Stimulated activated naive CD8-positive, alpha-beta T cell treated with anti-CD3 and anti-CD28 coated beads, Interleukin-15, amount 100 ng/mL, for 72 hours (primary cell): ENCODE data around the gene ASPRV1.
"Not testable (repeated sequence)": the region's sequence is repeated elsewhere in the genome, so short reads cannot be mapped to it uniquely, and the experiment has no call there.

ENCODE experiments used
- ATAC-seq: fragments of 150-1000 bp; cut with Tn5 transposase; 2 replicates; pipeline ENCODE4 v1.10.0; 2021; ENCODE audit warnings: mild to moderate bottlenecking, moderate library complexity
- DNase-seq, 2 donors: peaks; one replicate each; pipeline ENCODE4 v3.0.0; 2021 to 2022
- H3K27ac Mint-ChIP-seq, 2 donors: one replicate each; pipeline ENCODE4 v1.8.0; 2022; ENCODE audit warnings: mild to moderate bottlenecking in 2 of 2, mixed read lengths in 2 of 2, moderate library complexity in 2 of 2
- H3K27me3 Mint-ChIP-seq: one replicate; pipeline ENCODE4 v1.8.0; 2022; ENCODE audit warnings: mixed read lengths
- H3K4me1 Mint-ChIP-seq: one replicate; pipeline ENCODE4 v1.8.0; 2022; ENCODE audit warnings: mild to moderate bottlenecking, mixed read lengths
- H3K4me3 Mint-ChIP-seq, 2 donors: one replicate each; pipeline ENCODE4 v1.8.0; 2022; ENCODE audit warnings: mild to moderate bottlenecking in 2 of 2, mixed read lengths in 2 of 2, moderate library complexity in 1 of 2
- H3K9me3 Mint-ChIP-seq, 2 donors: one replicate each; pipeline ENCODE4 v1.8.0; 2022; ENCODE audit warnings: mixed read lengths in 2 of 2

The ASPRV1 gene

DNA sequence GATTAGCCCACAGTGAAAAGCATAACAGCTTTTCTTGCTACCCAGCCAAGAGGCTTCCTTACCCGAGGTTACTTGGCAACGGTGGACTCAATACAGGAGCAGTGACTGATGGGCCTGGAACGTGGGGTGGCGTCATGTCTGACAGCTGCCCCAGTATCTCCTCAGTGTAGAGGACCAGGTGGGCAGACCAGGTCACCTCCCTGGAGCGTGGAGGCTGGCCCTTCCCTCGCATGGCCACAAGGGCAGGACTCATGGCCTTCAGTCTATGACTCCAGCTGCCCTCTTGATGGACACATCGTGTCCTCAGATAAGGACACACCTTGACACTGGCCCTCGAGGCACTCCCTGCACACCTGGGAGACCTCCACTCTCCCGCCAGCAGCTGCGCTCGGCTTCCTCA lies 6.4 kb downstream of the ASPRV1 start:
- peaks cover 8% of the 10 kb centered on the region for H3K4me1 Mint-ChIP-seq
- H3K9me3 Mint-ChIP-seq = no peaks in the 10 kb centered on the region
- H3K4me3 Mint-ChIP-seq = no peak overlapping the region
- ATAC-seq (no peak), DNase-seq (no peak)
- H3K27me3 Mint-ChIP-seq = peaks cover 8% of the 10 kb centered on the region
- no peak overlapping the region for H3K27ac Mint-ChIP-seq

DNA sequence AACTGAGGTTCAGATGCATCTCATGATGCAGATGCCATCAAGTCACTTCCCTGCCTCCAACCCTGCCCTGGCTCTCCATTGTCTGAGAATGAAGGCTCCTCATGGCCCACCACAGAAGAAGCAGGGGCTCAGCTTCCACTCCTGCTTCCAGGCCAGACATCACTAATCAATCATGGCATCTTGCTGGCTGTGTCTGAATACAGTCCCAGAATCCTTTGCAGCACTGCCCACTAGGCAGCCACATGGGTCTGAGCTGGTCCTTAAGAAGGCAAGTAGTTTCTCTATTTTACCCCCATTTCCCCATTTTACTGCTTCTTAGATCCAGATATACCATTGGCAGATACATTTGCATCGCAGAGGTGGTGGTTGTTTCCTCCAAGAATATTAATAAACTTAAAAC lies 7.3 kb downstream of the ASPRV1 start:
- DNase-seq = no peak
- Mint-ChIP-seq H3K4me3 (no peak overlapping the region), H3K27ac (no peak overlapping the region), H3K27me3 (no peaks in the 10 kb centered on the region), H3K9me3 (no peaks in the 10 kb centered on the region), H3K4me1 (peaks cover 8% of the 10 kb centered on the region)
- ATAC-seq = no peak

DNA sequence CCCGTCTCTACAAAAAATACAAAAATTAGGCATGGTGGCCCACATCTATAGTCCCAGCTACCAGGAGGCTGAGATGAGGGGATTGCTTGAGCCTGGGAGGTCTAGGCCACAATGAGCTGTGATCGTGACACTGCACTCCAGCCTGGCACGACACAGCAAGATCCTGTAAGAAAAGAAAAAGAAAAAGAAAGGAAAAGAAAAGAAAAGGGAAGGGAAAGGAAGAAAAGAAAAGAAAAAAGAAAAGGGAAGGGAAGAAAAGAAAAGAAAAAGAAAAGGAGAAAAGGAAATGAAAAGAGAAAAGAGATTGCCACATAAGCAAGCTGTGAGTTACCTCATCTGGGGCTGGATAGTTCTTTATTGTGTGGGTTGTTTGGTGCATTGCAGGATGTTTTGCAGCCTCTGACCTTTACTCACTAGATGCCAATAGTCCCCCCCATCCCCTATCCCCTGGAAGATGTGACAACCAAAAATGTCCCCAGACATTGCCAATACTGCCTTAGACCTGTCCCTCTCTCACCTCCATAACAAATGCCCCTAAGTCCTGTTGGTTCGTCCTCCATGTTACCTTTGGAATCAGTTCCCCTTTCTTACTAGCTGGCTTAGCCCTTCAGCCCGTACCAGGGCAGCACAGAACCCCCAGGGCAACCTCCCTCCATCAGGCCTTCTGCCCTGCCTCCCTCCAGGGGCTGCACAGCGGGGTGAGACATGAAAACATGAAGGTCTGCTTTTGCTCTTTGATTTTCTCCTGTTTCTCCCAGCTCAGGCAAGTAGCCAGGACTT lies 8.9 kb downstream of the ASPRV1 start:
- H3K27ac Mint-ChIP-seq = peak overlapping the region in 1 of 2 donors; percentile 47
- ATAC-seq = no peak

DNA sequence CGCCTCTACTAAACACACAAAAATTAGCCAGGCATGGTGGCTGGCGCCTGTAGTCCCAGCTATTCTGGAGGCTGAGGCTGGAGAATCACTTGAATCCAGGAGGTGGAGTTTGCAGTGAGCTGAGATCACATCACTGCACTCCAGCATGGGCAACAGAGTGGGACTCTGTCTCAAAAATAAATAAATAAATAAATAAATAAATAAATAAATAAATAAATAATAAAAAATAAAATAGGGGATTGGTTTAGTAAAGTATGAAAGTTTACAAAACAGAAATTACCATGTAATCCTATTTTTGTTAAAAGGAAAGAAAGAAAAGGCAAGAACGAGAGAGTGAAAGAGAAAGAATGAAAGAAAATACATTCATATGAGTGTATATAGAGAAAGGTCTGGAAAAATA lies 10.8 kb downstream of the ASPRV1 start:
- DNase-seq, H3K27me3 Mint-ChIP-seq, ATAC-seq, H3K4me3 Mint-ChIP-seq, H3K27ac Mint-ChIP-seq, H3K9me3 Mint-ChIP-seq: not testable (repeated sequence)
- peaks cover 22% of the 10 kb centered on the region for H3K4me1 Mint-ChIP-seq

More for the DNA sequence above, 8.9 kb downstream of the ASPRV1 start:
- peaks cover 3% of the 10 kb centered on the region for H3K4me1 Mint-ChIP-seq
- no peak overlapping the region for H3K4me3 Mint-ChIP-seq
- H3K9me3 Mint-ChIP-seq = no peaks in the 10 kb centered on the region
- peaks cover 3% of the 10 kb centered on the region for H3K27me3 Mint-ChIP-seq
- no peak for DNase-seq

DNA sequence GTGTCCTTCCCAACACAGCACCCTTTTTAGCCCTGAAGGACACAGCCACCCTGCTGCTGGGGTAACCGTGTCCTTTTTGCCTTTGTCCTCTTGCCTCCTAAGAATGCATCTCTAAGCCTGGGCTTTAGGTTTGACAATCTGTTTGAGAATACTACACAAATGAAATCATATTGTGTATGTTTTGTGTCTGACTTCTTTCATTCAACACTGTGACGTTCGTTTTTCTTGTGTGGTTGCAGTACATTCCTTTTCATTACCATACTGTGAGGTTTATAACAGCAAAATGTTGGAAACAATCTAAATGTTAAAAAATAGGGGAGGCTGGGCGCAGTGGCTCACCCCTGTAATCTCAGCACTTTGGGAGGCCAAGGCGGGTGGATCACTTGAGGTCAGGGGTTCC lies 11.2 kb downstream of the ASPRV1 start:
- DNase-seq = no peak
- H3K27me3 Mint-ChIP-seq = peaks cover 6% of the 10 kb centered on the region
- ATAC-seq = no peak
- H3K4me1 Mint-ChIP-seq = peaks cover 26% of the 10 kb centered on the region
- no peak overlapping the region for H3K4me3 Mint-ChIP-seq
- no peaks in the 10 kb centered on the region for H3K9me3 Mint-ChIP-seq
- H3K27ac Mint-ChIP-seq = no peak overlapping the region

DNA sequence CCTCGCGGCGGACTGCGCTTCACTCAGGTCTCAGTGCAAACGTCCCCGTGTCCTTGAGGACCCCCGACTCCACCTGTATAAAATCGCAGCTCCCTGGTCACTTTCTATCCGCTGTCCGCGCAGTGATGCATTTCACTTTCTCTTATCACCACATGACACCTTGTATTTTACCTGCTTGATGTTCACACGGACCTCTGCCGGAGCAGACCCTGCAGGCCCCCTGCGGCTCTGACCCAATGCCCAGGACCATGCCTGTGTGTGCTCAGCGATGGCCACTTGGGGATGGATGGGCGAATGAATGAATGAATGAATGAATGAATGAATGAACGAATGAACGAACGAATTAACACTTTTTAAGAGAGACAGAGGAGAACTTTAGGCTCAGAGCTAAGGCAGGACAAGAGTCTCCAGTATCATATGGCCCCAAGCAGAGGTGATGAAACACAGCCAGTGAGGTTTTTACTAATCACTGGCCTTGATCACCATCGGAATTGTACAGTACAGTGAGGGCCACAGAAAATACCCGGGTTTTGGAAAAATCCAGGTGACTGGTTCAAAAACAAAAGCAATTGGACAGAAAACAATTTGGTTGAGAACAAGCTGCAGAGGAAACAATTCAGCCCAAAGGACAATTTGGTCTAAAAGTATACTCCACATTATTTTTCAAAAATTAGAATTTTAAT lies 12.3 kb downstream of the ASPRV1 start:
- no peak for DNase-seq
- Mint-ChIP-seq H3K9me3 (no peaks in the 10 kb centered on the region), H3K4me1 (peaks cover 38% of the 10 kb centered on the region), H3K4me3 (no peak overlapping the region), H3K27ac (no peak overlapping the region), H3K27me3 (peaks cover 6% of the 10 kb centered on the region)
- ATAC-seq = no peak

DNA sequence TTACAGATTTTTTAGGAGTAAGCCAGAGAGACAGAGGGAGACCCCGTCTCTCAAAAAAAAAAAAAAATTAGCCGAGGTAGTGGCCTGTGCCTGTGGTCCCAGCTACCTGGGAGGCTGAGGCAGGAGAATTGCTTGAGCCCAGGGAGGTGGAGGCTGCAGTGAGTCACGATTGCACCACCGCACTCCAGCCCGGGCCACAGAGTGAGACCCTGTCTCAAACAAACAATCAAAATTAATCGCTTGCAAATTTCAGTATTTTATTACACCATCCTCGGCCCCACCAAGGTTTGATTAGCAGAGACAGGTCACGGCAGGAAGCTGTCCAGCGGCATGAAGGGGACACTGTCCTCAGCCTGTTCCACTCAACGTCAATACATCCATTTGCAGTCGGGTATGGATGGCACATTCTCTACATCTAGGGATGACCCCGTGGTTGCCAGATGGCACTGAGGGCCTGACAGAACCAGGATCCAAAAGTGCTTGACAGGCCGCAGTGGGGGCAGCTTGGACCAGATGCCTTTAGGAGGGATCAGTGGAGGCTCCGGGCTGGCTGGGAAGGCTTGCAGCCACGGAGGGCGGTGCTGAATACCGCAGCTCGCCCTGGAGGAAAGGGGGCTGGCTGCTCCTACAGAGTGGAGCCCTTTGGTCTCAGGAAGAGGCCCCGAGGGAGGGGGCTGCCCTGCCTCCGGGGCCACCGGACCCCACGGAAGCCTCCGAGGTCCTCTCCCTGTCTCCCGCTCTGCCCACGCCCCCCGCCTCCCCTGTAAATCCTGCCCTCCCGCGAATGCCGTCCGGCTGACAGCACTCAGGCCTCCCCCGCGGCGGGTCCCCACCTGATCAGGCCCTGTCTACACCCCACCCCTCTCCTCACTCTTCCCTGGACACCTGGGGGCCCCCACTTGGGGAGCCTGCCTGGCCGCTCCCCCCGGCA lies 13.1 kb downstream of the ASPRV1 start:
- Mint-ChIP-seq H3K4me3 (no peak overlapping the region), H3K4me1 (peaks cover 45% of the 10 kb centered on the region), H3K27ac (no peak overlapping the region)

DNA sequence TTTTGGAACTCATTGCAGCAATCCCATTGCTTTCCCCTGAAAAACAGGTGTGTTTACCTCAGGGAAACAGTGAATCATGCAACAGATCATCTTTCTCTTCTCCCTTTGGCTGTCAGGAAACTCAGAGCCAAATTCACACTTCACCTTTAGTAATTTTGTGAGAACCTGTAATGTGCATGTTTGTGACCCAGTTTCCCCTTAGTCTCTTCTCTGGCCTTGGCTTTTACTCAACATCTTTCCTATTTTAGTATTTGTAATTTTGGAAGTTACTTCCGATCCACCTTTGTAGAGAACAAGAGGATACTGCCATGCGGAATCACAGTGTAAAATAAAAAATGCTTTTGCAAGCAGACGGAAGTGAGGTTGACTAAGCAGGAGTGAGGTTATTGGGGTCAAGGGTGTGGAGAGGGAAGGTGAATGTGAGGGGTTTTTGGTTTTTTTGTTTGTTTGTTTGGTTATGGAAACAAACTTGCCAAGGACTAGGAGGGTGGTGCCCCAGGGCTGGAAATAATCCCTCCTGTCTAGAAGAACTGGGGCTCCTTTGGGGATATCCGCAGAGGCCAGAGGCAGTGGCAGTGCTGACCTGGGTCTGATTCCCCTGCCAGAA lies 14.0 kb downstream of the ASPRV1 start:
- Mint-ChIP-seq H3K27me3 (peaks cover 6% of the 10 kb centered on the region), H3K9me3 (no peaks in the 10 kb centered on the region), H3K27ac (no peak overlapping the region), H3K4me1 (peaks cover 49% of the 10 kb centered on the region), H3K4me3 (no peak overlapping the region)
- ATAC-seq = no peak
- no peak for DNase-seq

More for the DNA sequence above, 13.1 kb downstream of the ASPRV1 start:
- peaks cover 6% of the 10 kb centered on the region for H3K27me3 Mint-ChIP-seq
- no peaks in the 10 kb centered on the region for H3K9me3 Mint-ChIP-seq
- DNase-seq = no peak
- ATAC-seq = no peak

DNA sequence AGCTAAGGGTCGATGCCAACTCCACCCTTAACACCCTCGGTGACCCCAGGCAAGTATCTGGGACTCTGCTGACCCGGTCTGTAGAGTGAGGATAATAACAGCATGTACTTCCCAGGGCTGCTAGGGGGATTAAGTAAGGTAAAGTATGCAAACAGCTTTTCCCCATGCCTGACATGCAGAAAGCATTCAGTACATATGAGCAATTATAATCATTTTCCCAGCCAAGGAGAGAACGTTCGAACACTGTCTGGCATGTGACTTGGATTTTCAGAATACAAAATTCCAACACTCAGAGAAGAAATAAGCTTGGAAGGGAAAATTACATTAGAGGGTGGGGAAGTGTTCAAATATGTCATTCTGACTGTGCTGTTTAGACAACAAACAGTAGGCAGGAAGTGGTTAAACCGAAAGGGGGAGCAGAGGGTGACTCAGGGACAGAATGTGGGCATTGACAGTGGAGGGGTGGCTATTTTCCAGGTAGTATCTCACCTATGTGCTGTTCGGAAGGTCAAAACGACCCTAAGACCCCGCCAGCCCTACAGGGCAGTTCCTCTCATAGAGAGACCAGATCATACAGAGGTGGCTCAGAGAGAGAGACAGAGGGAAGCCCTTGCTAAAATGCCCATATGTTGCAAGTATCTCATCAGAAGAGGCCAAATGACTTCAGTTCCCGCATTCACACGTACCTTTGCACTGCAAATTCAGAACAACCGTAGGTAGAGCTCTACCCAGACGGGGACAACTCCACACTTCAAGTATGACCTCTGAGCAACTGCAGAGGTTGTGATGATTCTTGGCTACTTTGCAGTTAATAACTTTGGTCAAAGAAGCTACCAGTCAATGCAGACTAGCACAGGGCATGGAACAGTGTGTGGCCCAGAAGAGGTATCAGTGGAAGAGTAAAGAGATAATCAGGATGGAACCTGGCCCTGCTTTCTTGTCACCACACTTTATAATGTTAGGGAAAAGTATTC lies 14.8 kb downstream of the ASPRV1 start:
- Mint-ChIP-seq H3K27ac (peak overlapping the region; percentile 81 to 85), H3K4me1 (peaks cover 49% of the 10 kb centered on the region), H3K4me3 (peak overlapping the region; percentile 49 to 62), H3K27me3 (peaks cover 6% of the 10 kb centered on the region), H3K9me3 (no peaks in the 10 kb centered on the region)
- ATAC-seq (peak; percentile 95), DNase-seq (peak; percentile 47 to 64)

DNA sequence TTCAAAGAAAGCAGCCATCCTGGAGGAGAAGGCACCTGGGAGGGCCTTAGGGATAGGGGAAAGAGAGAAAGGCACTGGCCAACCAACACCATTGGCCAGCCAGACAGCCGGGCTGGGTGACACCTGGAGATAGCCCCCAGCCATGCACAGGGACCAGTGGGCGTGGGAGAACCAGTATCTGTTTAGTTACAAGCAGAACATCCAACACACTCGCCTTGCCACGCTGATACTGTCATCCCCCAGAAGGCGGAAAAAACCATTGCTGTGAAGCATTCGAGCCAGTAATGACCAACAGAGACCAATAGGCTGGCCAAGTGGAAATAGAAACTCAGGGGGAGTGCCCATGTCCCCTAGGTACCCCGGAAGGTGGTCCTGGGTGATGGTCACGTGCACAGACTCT lies 15.5 kb downstream of the ASPRV1 start:
- peak overlapping the region in 1 of 2 donors; percentile 22 for H3K4me3 Mint-ChIP-seq
- ATAC-seq (no peak), DNase-seq (no peak)
- H3K27me3 Mint-ChIP-seq = peaks cover 6% of the 10 kb centered on the region
- H3K9me3 Mint-ChIP-seq = no peaks in the 10 kb centered on the region
- H3K4me1 Mint-ChIP-seq = peaks cover 49% of the 10 kb centered on the region
- peak overlapping the region in 1 of 2 donors; percentile 79 for H3K27ac Mint-ChIP-seq

DNA sequence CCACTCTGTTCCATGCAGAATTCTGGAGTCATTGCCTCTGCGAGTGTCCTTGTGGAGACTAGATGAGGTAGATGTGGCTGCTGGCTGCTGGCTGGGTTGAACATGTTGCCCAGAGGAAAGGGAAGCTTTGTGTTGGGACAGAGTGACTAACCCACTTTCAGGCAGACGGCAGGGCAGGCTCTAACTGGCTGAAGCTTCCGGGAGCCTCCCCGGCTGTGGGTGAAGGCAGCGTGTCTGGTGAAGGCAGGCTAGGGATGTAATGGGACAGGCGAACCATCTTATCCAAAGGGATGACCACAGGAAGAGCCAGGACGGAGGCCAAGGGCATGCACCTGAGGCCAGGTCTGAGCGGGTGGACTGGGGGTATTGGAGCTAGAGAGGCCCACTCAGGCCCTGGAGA lies 16.0 kb downstream of the ASPRV1 start:
- no peak for DNase-seq
- peak overlapping the region in 1 of 2 donors; percentile 79 for H3K27ac Mint-ChIP-seq
- H3K27me3 Mint-ChIP-seq = peaks cover 6% of the 10 kb centered on the region
- no peak for ATAC-seq
- H3K4me1 Mint-ChIP-seq = peaks cover 49% of the 10 kb centered on the region
- no peaks in the 10 kb centered on the region for H3K9me3 Mint-ChIP-seq
- H3K4me3 Mint-ChIP-seq = peak overlapping the region in 1 of 2 donors; percentile 22

DNA sequence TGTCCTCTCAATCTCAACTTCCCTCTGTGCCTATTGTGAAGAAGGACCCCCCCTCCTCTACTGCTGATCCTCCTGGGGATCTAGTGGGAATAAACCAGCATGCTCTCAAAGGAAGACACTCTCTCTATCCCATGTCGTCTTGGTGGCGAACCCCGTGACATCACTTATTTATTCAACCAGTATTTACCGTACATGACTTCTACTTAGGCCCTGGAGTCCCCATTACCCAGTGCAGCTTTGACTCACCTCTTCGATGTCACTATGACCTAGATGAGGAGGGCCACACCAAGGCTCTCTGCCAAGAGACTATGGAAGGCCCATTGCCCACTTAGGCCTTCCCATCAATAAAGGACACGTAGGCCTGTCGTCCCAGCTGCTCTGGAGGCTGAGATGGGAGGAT lies 16.7 kb downstream of the ASPRV1 start:
- Mint-ChIP-seq H3K4me1 (peaks cover 49% of the 10 kb centered on the region), H3K27me3 (peaks cover 6% of the 10 kb centered on the region), H3K27ac (no peak overlapping the region), H3K9me3 (no peaks in the 10 kb centered on the region), H3K4me3 (no peak overlapping the region)
- no peak for ATAC-seq
- no peak for DNase-seq

DNA sequence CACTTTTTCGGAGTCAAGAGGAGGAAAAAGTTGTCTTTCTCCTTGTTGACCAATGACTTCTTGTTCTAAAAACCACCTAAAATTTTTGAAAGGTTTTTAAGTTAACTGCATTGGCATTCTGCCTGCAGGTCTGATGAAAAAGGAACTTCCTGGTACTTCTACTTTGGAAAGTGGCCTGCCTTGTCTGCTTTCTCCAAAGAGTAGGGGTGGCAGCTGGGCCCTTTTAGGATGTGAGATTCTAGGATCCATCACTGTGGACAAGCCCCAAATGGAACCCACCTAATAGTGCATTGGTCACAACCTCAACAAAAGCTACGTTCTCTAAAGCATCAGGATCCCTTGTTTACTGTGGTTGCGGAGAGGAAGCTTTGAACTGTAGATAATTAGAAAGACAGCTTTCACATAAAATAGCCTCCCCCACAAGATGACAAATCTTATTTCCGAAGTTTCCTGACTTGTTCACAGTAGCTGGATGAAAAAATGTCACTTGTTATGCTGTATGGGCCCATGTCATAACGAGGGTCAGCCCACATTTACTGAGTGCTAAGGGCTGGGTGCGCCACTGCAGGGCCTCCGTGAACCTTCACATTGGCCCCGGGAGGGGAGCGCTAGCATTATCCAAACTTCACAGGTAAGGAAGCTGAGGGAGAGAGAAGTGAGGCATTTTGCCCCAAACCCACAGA lies 17.4 kb downstream of the ASPRV1 start:
- H3K4me1 Mint-ChIP-seq = peaks cover 49% of the 10 kb centered on the region
- no peak overlapping the region for H3K27ac Mint-ChIP-seq
- no peak for ATAC-seq
- no peaks in the 10 kb centered on the region for H3K9me3 Mint-ChIP-seq
- DNase-seq = no peak
- H3K27me3 Mint-ChIP-seq = peaks cover 6% of the 10 kb centered on the region
- H3K4me3 Mint-ChIP-seq = no peak overlapping the region
